Osteoblast (primary cell): ENCODE data around the gene PPP1R9B. TPM values are rescaled to one million over a fixed set of nuclear protein-coding genes. Genes with fewer than 3 reads are reported as not detected.
A peak's percentile ranks its signal among the peaks of the same experiment; 100 is the strongest.

ENCODE experiments used
- DNase-seq: peaks from one replicate; pipeline ENCODE4 v3.0.0; 2011; ENCODE audit warnings: low spot score, mixed read lengths; ENCODE audit not compliant: insufficient read length; ENCODE audit errors: missing footprints
- H2AFZ ChIP-seq: 2 replicates; pipeline ENCODE4 v1.6.0; 2011; ENCODE audit warnings: mild to moderate bottlenecking, low read length
- H3K27ac ChIP-seq: 2 replicates; pipeline ENCODE4 v1.5.1; 2011; ENCODE audit warnings: mild to moderate bottlenecking, low read depth, low read length, moderate library complexity
- H3K27me3 ChIP-seq: 2 replicates; pipeline ENCODE4 v1.6.0; 2012; ENCODE audit warnings: mild to moderate bottlenecking, control low read depth, inconsistent platforms, low read length, moderate library complexity; ENCODE audit not compliant: insufficient read depth
- H3K36me3 ChIP-seq: 2 replicates; pipeline ENCODE4 v1.5.1; 2011; ENCODE audit warnings: mild to moderate bottlenecking, low read length, control low read depth, moderate library complexity; ENCODE audit not compliant: insufficient read depth
- H3K4me1 ChIP-seq: 2 replicates; pipeline ENCODE4 v1.5.1; 2011; ENCODE audit warnings: mild to moderate bottlenecking, low read length, control low read depth, moderate library complexity; ENCODE audit not compliant: insufficient read depth
- H3K4me2 ChIP-seq: 2 replicates; pipeline ENCODE4 v1.6.0; 2011; ENCODE audit warnings: mild to moderate bottlenecking, low read length; ENCODE audit not compliant: insufficient read depth
- H3K4me3 ChIP-seq: fragments of 200-600 bp; sonication (generic); 3 replicates; pipeline ENCODE4 v1.5.1; 2012; ENCODE audit warnings: mild to moderate bottlenecking, low read length, inconsistent platforms; ENCODE audit not compliant: insufficient read depth
- H3K79me2 ChIP-seq: 2 replicates; pipeline ENCODE4 v1.6.0; 2012; ENCODE audit warnings: mild to moderate bottlenecking, low read length, control low read depth, inconsistent platforms; ENCODE audit not compliant: insufficient read depth
- H3K9me3 ChIP-seq: 2 replicates; pipeline ENCODE4 v1.5.1; 2011; ENCODE audit warnings: low read depth, low read length, control low read depth
- H4K20me1 ChIP-seq: 2 replicates; pipeline ENCODE4 v1.6.0; 2012; ENCODE audit warnings: mild to moderate bottlenecking, low read length, control low read depth; ENCODE audit not compliant: insufficient read depth
- CTCF ChIP-seq: IDR thresholded peaks from 2 replicates; pipeline ENCODE4 v1.5.1; 2011; ENCODE audit warnings: mild to moderate bottlenecking, low read depth, low read length, moderate library complexity; ENCODE audit errors: extremely low read depth
- total RNA-seq: library from RNA; depleted of rRNA; stranded (reverse); fragments of >200 nt; gene quantifications from 2 replicates; pipeline ENCODE4 v1.2.3, GENCODE V29; 2012

PPP1R9B gene
- total RNA-seq, 1 donor = 48.9 TPM

- H2AFZ ChIP-seq = no peak overlapping the region
- H4K20me1 ChIP-seq = peaks cover 26% of the 10 kb centered on the region
- no peaks in the 10 kb centered on the region for H3K9me3 ChIP-seq
- no peaks in the 10 kb centered on the region for H3K79me2 ChIP-seq
- peaks cover 33% of the 10 kb centered on the region for H3K36me3 ChIP-seq
- no peak overlapping the region for H3K4me3 ChIP-seq
- DNase-seq = peak; percentile 78
- peak overlapping the region; percentile 97 for H3K27ac ChIP-seq
- no peak for TF ChIP-seq CTCF
- H3K4me2 ChIP-seq = no peak overlapping the region
- peaks cover 35% of the 10 kb centered on the region for H3K4me1 ChIP-seq
- no peaks in the 10 kb centered on the region for H3K27me3 ChIP-seq
Measured at GRCh38 chr17:50181144-50181543, 30.7 kb upstream of the PPP1R9B start.

- Histone ChIP-seq H3K4me2 (no peak overlapping the region), H4K20me1 (peaks cover 21% of the 10 kb centered on the region), H3K27me3 (no peaks in the 10 kb centered on the region), H3K36me3 (peaks cover 31% of the 10 kb centered on the region), H3K9me3 (no peaks in the 10 kb centered on the region), H3K4me1 (peaks cover 33% of the 10 kb centered on the region), H3K79me2 (no peaks in the 10 kb centered on the region), H3K4me3 (no peak overlapping the region), H3K27ac (peak overlapping the region; percentile 97), H2AFZ (no peak overlapping the region)
- TF ChIP-seq CTCF = no peak
- no peak for DNase-seq
Measured at GRCh38 chr17:50180620-50181019, 30.1 kb upstream of the PPP1R9B start.

- DNase-seq = peak; percentile 66
- peaks cover 26% of the 10 kb centered on the region for H3K36me3 ChIP-seq
- H3K4me2 ChIP-seq = no peak overlapping the region
- peak overlapping the region; percentile 97 for H3K27ac ChIP-seq
- peaks cover 16% of the 10 kb centered on the region for H4K20me1 ChIP-seq
- H2AFZ ChIP-seq = no peak overlapping the region
- H3K27me3 ChIP-seq = no peaks in the 10 kb centered on the region
- no peak overlapping the region for H3K4me3 ChIP-seq
- H3K79me2 ChIP-seq = no peaks in the 10 kb centered on the region
- peaks cover 33% of the 10 kb centered on the region for H3K4me1 ChIP-seq
- no peak for TF ChIP-seq CTCF
- H3K9me3 ChIP-seq = no peaks in the 10 kb centered on the region
Measured at GRCh38 chr17:50180111-50180510, 29.6 kb upstream of the PPP1R9B start.

- peaks cover 10% of the 10 kb centered on the region for H3K36me3 ChIP-seq
- H3K27ac ChIP-seq = peak overlapping the region; percentile 97
- H3K4me3 ChIP-seq = peak overlapping the region; percentile 16
- no peaks in the 10 kb centered on the region for H3K27me3 ChIP-seq
- H3K4me1 ChIP-seq = peaks cover 42% of the 10 kb centered on the region
- H3K9me3 ChIP-seq = no peaks in the 10 kb centered on the region
- TF ChIP-seq CTCF = peak; percentile 46
- peak; percentile 96 for DNase-seq
- H2AFZ ChIP-seq = no peak overlapping the region
- H4K20me1 ChIP-seq = peaks cover 6% of the 10 kb centered on the region
- H3K79me2 ChIP-seq = no peaks in the 10 kb centered on the region
- H3K4me2 ChIP-seq = peak overlapping the region; percentile 54
Measured at GRCh38 chr17:50177983-50178834, 27.7 kb upstream of the PPP1R9B start.
